ENCODE results near the gene PRKCE.

GRCh38 chr2:45897842-45898241 lies 246.4 kb downstream of the PRKCE start:
- TF ChIP-seq CTCF (IDR thresholded peaks at IDR 0.05) = no peak
- TF ChIP-seq POLR2A (IDR thresholded peaks at IDR 0.05) = no peak
